Measurements from ENCODE around the gene SLC6A8.
"Not testable (repeated sequence)": the region's sequence is repeated elsewhere in the genome, so short reads cannot be mapped to it uniquely, and the experiment has no call there.

GRCh38 chrX:153743468-153744209, 55.9 kb downstream of the SLC6A8 start:
- peak; percentile 33 for TF ChIP-seq CTCF (IDR thresholded peaks at IDR 0.05)
- not testable (repeated sequence) for TF ChIP-seq EZH2, EZH2phosphoT487 (IDR thresholded peaks at IDR 0.05)

Data from neural progenitor cell (in vitro differentiated cells).